HepG2 (cell line): ENCODE data around the gene AKR1C4. TPM values are rescaled to one million over a fixed set of nuclear protein-coding genes. Genes with fewer than 3 reads are reported as not detected.
A peak's percentile ranks its signal among the peaks of the same experiment; 100 is the strongest.

Source experiments
- FOXM1 ChIP-seq: sonication (generic); formaldehyde crosslinking; IDR thresholded peaks from 2 replicates; pipeline ENCODE4 v1.5.0; 2020; ENCODE audit warnings: missing genetic modification reagents
- KDM3A ChIP-seq: IDR thresholded peaks from 2 replicates; pipeline ENCODE4 v1.6.1; 2018; ENCODE audit warnings: low read depth, missing compliant biosample characterization
- KDM5A ChIP-seq: fragments of 200-600 bp; sonication (generic); IDR thresholded peaks from 2 replicates; pipeline ENCODE4 v1.7.0; 2018; ENCODE audit warnings: antibody characterized with exemption, mild to moderate bottlenecking, low read length, borderline replicate concordance
- MBNL3 ChIP-seq: fragments of 250-450 bp; sonication (Bioruptor Pico); conservative IDR thresholded peaks from 2 replicates; pipeline ENCODE4 v1.8.0; 2022; ENCODE audit warnings: mild to moderate bottlenecking, inconsistent platforms
- MTA1 ChIP-seq: sonication (generic); formaldehyde crosslinking; IDR thresholded peaks from 2 replicates; pipeline ENCODE4 v1.4.0; 2020; ENCODE audit warnings: missing genetic modification reagents, mild to moderate bottlenecking, borderline replicate concordance
- SSRP1 ChIP-seq: IDR thresholded peaks from 2 replicates; pipeline ENCODE4 v1.6.1; 2016; ENCODE audit warnings: control low read depth
- ZNF17 ChIP-seq: sonication (generic); formaldehyde crosslinking; IDR thresholded peaks from 2 replicates; pipeline ENCODE4 v1.5.0; 2020; ENCODE audit warnings: mild to moderate bottlenecking, missing genetic modification reagents
- ZNF547 ChIP-seq: sonication (generic); formaldehyde crosslinking; IDR thresholded peaks from 2 replicates; pipeline ENCODE4 v1.5.1; 2020; ENCODE audit warnings: mild to moderate bottlenecking, missing genetic modification reagents
- ZNF577 ChIP-seq: sonication (generic); formaldehyde crosslinking; IDR thresholded peaks from 2 replicates; pipeline ENCODE4 v1.4.0; 2020; ENCODE audit warnings: mild to moderate bottlenecking, low read depth, missing genetic modification reagents, borderline replicate concordance
- ZNF614 ChIP-seq: IDR thresholded peaks from 2 replicates; pipeline ENCODE4 v1.6.1; 2018; ENCODE audit warnings: missing biosample characterization, missing genetic modification reagents, inconsistent platforms, borderline replicate concordance
- ZNF737 ChIP-seq: sonication (generic); formaldehyde crosslinking; IDR thresholded peaks from 2 replicates; pipeline ENCODE4 v1.5.0; 2020; ENCODE audit warnings: missing genetic modification reagents, mild to moderate bottlenecking, borderline replicate concordance
- ZSCAN29 ChIP-seq: sonication (generic); formaldehyde crosslinking; conservative IDR thresholded peaks from 2 replicates; pipeline ENCODE4 v1.4.0; 2020; ENCODE audit warnings: mild to moderate bottlenecking, missing genetic modification reagents
- polyA plus RNA-seq, 8 experiments: library from polyadenylated mRNA; depleted of rRNA in 3 of 8; stranded (reverse) in 7 of 8; unstranded in 1 of 8; fragments of >200 nt; fragmentation: Illumina TruSeq in 4 of 8; extraction: Trizol in 4 of 8; gene quantifications; 2 replicates each; pipeline versions ENCODE4 v1.2.1 to v1.2.3, GENCODE V29; 2011 to 2016; ENCODE audit warnings: low read depth in 4 of 8, missing spikeins in 1 of 8, mixed read lengths in 1 of 8; ENCODE audit not compliant: insufficient read depth in 1 of 8
- total RNA-seq, 5 experiments: library from RNA; depleted of rRNA; stranded (reverse); fragments of >200 nt; fragmentation: Illumina TruSeq; extraction: Trizol; gene quantifications; 2 replicates each; pipeline ENCODE4 v1.2.3, GENCODE V29; 2016; ENCODE audit warnings: low read depth in 1 of 5
- TF ChIP-seq, protein P1 (sequence below): sonication (generic); formaldehyde crosslinking; conservative IDR thresholded peaks from 2 replicates; pipeline ENCODE4 v1.8.0; 2022; ENCODE audit warnings: mild to moderate bottlenecking, moderate library complexity, missing genetic modification reagents
- TF ChIP-seq, protein P2 (sequence below), 2 experiments: sonication (generic) in 1 of 2; formaldehyde crosslinking in 1 of 2; IDR thresholded peaks; 2 replicates each; pipeline versions ENCODE4 v1.4.0 to v1.6.1; 2016 to 2020; ENCODE audit warnings: borderline replicate concordance in 1 of 2, low read depth in 1 of 2, mild to moderate bottlenecking in 1 of 2, missing genetic modification reagents in 1 of 2
- TF ChIP-seq, protein P3 (sequence below): sonication (generic); formaldehyde crosslinking; IDR thresholded peaks from 2 replicates; pipeline ENCODE4 v1.4.0; 2020; ENCODE audit warnings: missing genetic modification reagents
- TF ChIP-seq, protein P4 (sequence below): sonication (generic); formaldehyde crosslinking; IDR thresholded peaks from 2 replicates; pipeline ENCODE4 v1.8.1; 2023; ENCODE audit warnings: mild to moderate bottlenecking, missing genetic modification reagents
- TF ChIP-seq, protein P5 (sequence below): sonication (generic); formaldehyde crosslinking; conservative IDR thresholded peaks from 2 replicates; pipeline ENCODE4 v1.4.0; 2020; ENCODE audit warnings: mild to moderate bottlenecking, missing genetic modification reagents, moderate library complexity

Gene AKR1C4
- total and polyA plus RNA-seq, 2 of the 13 experiments (the other 11 are each of a cell fraction or from before 2014, with no cell fraction given) = 0.18 to 1.3 TPM

DNA sequence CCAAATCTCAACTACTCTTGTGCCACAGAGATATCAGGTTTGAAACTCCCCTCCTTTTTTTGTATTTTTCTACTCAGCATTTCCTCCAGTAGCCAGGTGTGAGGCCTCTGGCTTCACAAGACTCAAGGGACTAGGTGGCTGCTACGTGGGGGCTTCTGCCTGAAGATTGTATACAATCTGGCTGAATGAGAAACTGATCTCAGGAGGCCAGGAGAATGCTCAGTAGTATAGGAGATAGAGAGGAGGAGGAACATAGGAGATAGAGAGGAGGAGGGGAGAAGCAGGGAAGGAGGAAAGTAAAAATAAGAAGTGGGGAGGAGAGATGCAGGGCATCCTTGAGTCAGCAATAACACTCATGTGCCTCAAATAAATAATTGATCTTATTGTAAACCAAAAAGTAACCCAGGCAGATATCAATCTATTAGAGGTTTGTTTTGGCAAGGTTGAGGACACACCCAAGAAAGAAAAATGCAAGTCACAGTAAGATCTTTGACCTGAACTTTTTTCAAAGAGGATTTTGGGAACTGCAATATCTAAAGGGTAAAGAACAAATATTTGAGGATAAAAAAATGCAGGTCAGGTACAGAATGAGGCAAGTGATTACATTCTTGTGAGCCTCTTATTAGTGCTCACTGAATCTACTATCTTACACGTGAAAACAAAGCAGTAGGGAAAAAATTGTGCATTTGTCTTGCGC lies 48.5 kb upstream of the AKR1C4 start (continued):
- no peak for TF ChIP-seq MBNL3 (CRISPR knock-in tag)
- TF ChIP-seq KDM3A (CRISPR knock-in tag) = no peak
- TF ChIP-seq, protein P1, sequence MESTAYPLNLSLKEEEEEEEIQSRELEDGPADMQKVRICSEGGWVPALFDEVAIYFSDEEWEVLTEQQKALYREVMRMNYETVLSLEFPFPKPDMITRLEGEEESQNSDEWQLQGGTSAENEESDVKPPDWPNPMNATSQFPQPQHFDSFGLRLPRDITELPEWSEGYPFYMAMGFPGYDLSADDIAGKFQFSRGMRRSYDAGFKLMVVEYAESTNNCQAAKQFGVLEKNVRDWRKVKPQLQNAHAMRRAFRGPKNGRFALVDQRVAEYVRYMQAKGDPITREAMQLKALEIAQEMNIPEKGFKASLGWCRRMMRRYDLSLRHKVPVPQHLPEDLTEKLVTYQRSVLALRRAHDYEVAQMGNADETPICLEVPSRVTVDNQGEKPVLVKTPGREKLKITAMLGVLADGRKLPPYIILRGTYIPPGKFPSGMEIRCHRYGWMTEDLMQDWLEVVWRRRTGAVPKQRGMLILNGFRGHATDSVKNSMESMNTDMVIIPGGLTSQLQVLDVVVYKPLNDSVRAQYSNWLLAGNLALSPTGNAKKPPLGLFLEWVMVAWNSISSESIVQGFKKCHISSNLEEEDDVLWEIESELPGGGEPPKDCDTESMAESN (CRISPR knock-in tag) = 0 out of 2 replicates have a peak, but pooled peaks have one; percentile 37
- no peak for TF ChIP-seq ZNF737
- peak; percentile 90 for TF ChIP-seq SSRP1 (CRISPR knock-in tag)
- TF ChIP-seq ZNF17 (CRISPR knock-in tag) = no peak
- 0 out of 2 replicates have a peak, but pooled peaks have one; percentile 2 for TF ChIP-seq MTA1
- no peak; the same call in 1 of the 2 replicates for TF ChIP-seq ZSCAN29 (CRISPR knock-in tag)
- TF ChIP-seq ZNF577 (CRISPR knock-in tag) = no peak
- TF ChIP-seq ZNF614 = no peak
- TF ChIP-seq, protein P2, sequence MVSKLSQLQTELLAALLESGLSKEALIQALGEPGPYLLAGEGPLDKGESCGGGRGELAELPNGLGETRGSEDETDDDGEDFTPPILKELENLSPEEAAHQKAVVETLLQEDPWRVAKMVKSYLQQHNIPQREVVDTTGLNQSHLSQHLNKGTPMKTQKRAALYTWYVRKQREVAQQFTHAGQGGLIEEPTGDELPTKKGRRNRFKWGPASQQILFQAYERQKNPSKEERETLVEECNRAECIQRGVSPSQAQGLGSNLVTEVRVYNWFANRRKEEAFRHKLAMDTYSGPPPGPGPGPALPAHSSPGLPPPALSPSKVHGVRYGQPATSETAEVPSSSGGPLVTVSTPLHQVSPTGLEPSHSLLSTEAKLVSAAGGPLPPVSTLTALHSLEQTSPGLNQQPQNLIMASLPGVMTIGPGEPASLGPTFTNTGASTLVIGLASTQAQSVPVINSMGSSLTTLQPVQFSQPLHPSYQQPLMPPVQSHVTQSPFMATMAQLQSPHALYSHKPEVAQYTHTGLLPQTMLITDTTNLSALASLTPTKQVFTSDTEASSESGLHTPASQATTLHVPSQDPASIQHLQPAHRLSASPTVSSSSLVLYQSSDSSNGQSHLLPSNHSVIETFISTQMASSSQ (IDR thresholded peaks at IDR 0.05; ENCODE audit: low read depth) = peak; percentile 92
- TF ChIP-seq, protein P2 (CRISPR knock-in tag; IDR thresholded peaks at IDR 0.05; ENCODE audit: borderline replicate concordance) = peak; percentile 92
- TF ChIP-seq, protein P3, sequence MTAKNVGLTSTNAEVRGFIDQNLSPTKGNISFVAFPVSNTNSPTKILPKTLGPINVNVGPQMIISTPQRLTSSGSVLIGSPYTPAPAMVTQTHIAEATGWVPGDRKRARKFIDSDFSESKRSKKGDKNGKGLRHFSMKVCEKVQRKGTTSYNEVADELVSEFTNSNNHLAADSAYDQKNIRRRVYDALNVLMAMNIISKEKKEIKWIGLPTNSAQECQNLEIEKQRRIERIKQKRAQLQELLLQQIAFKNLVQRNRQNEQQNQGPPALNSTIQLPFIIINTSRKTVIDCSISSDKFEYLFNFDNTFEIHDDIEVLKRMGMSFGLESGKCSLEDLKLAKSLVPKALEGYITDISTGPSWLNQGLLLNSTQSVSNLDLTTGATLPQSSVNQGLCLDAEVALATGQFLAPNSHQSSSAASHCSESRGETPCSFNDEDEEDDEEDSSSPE (CRISPR knock-in tag) = no peak
- TF ChIP-seq, protein P4, sequence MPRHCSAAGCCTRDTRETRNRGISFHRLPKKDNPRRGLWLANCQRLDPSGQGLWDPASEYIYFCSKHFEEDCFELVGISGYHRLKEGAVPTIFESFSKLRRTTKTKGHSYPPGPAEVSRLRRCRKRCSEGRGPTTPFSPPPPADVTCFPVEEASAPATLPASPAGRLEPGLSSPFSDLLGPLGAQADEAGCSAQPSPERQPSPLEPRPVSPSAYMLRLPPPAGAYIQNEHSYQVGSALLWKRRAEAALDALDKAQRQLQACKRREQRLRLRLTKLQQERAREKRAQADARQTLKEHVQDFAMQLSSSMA = no peak
- 0 out of 2 replicates have a peak, but pooled peaks have one; percentile 12 for TF ChIP-seq KDM5A
- no peak for TF ChIP-seq ZNF547 (CRISPR knock-in tag)
- no peak for TF ChIP-seq FOXM1 (CRISPR knock-in tag)
- TF ChIP-seq, protein P5, sequence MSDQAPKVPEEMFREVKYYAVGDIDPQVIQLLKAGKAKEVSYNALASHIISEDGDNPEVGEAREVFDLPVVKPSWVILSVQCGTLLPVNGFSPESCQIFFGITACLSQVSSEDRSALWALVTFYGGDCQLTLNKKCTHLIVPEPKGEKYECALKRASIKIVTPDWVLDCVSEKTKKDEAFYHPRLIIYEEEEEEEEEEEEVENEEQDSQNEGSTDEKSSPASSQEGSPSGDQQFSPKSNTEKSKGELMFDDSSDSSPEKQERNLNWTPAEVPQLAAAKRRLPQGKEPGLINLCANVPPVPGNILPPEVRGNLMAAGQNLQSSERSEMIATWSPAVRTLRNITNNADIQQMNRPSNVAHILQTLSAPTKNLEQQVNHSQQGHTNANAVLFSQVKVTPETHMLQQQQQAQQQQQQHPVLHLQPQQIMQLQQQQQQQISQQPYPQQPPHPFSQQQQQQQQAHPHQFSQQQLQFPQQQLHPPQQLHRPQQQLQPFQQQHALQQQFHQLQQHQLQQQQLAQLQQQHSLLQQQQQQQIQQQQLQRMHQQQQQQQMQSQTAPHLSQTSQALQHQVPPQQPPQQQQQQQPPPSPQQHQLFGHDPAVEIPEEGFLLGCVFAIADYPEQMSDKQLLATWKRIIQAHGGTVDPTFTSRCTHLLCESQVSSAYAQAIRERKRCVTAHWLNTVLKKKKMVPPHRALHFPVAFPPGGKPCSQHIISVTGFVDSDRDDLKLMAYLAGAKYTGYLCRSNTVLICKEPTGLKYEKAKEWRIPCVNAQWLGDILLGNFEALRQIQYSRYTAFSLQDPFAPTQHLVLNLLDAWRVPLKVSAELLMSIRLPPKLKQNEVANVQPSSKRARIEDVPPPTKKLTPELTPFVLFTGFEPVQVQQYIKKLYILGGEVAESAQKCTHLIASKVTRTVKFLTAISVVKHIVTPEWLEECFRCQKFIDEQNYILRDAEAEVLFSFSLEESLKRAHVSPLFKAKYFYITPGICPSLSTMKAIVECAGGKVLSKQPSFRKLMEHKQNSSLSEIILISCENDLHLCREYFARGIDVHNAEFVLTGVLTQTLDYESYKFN = peak; percentile 89
